ENCODE results near the gene MVB12A. TPM values are rescaled to one million over a fixed set of nuclear protein-coding genes. Genes with fewer than 3 reads are reported as not detected.

Gene MVB12A
- 10 to 100 TPM; 36.5 to 42.4 TPM for total RNA-seq

- Mint-ChIP-seq H3K4me1 (ENCODE audit: low read depth) (peaks cover 19% of the 10 kb centered on the region), H3K4me3 (peak within 1 kb of the TSS; percentile 86), H3K27me3 (no peaks in the 10 kb centered on the region), H3K9me3 (no peaks in the 10 kb centered on the region), H3K27ac (peak within 1 kb of the TSS; percentile 87), H3K36me3 (peaks cover 13% of the 10 kb centered on the region)
- DNase-seq: peak; percentile 98
- ChIA-PET POLR2A (interaction anchor here (1.0 to 2.9 kb wide), 5 partner anchors 10 to 111 kb away, joined by 3 to 20 read pairs (median 5); partner anchors contain the start of genes BST2, DDA1 and PGLS), CTCF (interaction anchor here (0.7 to 2.0 kb wide), 9 partner anchors 14 to 154 kb away, joined by 3 to 18 read pairs (median 5); partner anchors contain the start of genes BST2 and CCDC194)
- intact Hi-C loops (cut with micrococcal nuclease): loop anchor here (1.0 to 5.0 kb wide), 3 partner anchors 13 to 92 kb away; partner anchors contain the start of gene PGLS
Measured at GRCh38 chr19:17419621-17420474, at the start of gene MVB12A. Gene MVB12A, plus strand, starts transcription at chr19:17420047. Its CDS starts 89 bp downstream, at chr19:17420136.

- H3K27me3 Mint-ChIP-seq: peaks cover 9% of the 10 kb centered on the region
- H3K9me3 Mint-ChIP-seq: peaks cover 5% of the 10 kb centered on the region
- CTCF ChIA-PET: interaction anchor here (1.6 kb wide), 1 partner anchor 9 kb away, joined by 8 read pairs; no protein-coding TSS in a partner anchor
- no peaks in the 10 kb centered on the region for H3K4me1 Mint-ChIP-seq (ENCODE audit: low read depth)
- no peak within 1 kb of the TSS for H3K4me3 Mint-ChIP-seq
- POLR2A ChIA-PET: no interaction called here
- intact Hi-C loops (cut with micrococcal nuclease): no loop called here
- no peak within 1 kb of the TSS for H3K27ac Mint-ChIP-seq
- DNase-seq: no peak
- H3K36me3 Mint-ChIP-seq: no peaks in the 10 kb centered on the region
Measured at GRCh38 chr19:17376935-17377600, 42.8 kb upstream of the MVB12A start, which contains the start of gene PLVAP. Gene PLVAP, minus strand, starts transcription at chr19:17377342. Its CDS starts 54 bp downstream, at chr19:17377288.

GRCh38 chr19:17378271-17378670 is 41.6 kb upstream of the MVB12A start:
- CTCF ChIA-PET: no interaction called here
- POLR2A ChIA-PET: no interaction called here
- no peak overlapping the region for H3K27ac Mint-ChIP-seq
- H3K9me3 Mint-ChIP-seq: peaks cover 5% of the 10 kb centered on the region
- intact Hi-C loops (cut with micrococcal nuclease): no loop called here
- peaks cover 4% of the 10 kb centered on the region for H3K4me1 Mint-ChIP-seq (ENCODE audit: low read depth)
- no peak for DNase-seq
- H3K36me3 Mint-ChIP-seq: no peaks in the 10 kb centered on the region
- no peak overlapping the region for H3K4me3 Mint-ChIP-seq
- H3K27me3 Mint-ChIP-seq: peaks cover 9% of the 10 kb centered on the region

- Mint-ChIP-seq H3K27ac (no peak overlapping the region), H3K27me3 (peaks cover 9% of the 10 kb centered on the region), H3K4me1 (ENCODE audit: low read depth) (peaks cover 4% of the 10 kb centered on the region), H3K9me3 (peaks cover 5% of the 10 kb centered on the region), H3K36me3 (no peaks in the 10 kb centered on the region), H3K4me3 (no peak overlapping the region)
- ChIA-PET CTCF (no interaction called here), POLR2A (no interaction called here)
- intact Hi-C loops (cut with micrococcal nuclease): no loop called here
- DNase-seq: no peak
Measured at GRCh38 chr19:17379221-17379631, 40.6 kb upstream of the MVB12A start.

GRCh38 chr19:17380426-17381138 is 39.3 kb upstream of the MVB12A start:
- Mint-ChIP-seq H3K27me3 (peaks cover 9% of the 10 kb centered on the region), H3K9me3 (peaks cover 5% of the 10 kb centered on the region), H3K4me1 (ENCODE audit: low read depth) (peaks cover 4% of the 10 kb centered on the region), H3K4me3 (no peak overlapping the region), H3K36me3 (no peaks in the 10 kb centered on the region), H3K27ac (no peak overlapping the region)
- intact Hi-C loops (cut with micrococcal nuclease): no loop called here
- POLR2A ChIA-PET: no interaction called here
- CTCF ChIA-PET: no interaction called here
- DNase-seq: no peak

GRCh38 chr19:17385878-17386611 is 33.8 kb upstream of the MVB12A start:
- Mint-ChIP-seq H3K27ac (no peak overlapping the region), H3K9me3 (no peaks in the 10 kb centered on the region), H3K27me3 (no peaks in the 10 kb centered on the region), H3K36me3 (no peaks in the 10 kb centered on the region), H3K4me1 (ENCODE audit: low read depth) (peaks cover 10% of the 10 kb centered on the region), H3K4me3 (no peak overlapping the region)
- ChIA-PET POLR2A (no interaction called here), CTCF (interaction anchor here (0.5 to 3.0 kb wide), 41 partner anchors 9 to 945 kb away, joined by 3 to 42 read pairs (median 4); partner anchors contain the start of genes BABAM1, BST2, CCDC194 and DDA1)
- DNase-seq: peak; percentile 74
- intact Hi-C loops (cut with micrococcal nuclease): loop anchor here (1.0 kb wide), 2 partner anchors 40 to 94 kb away; no protein-coding TSS in a partner anchor

- Mint-ChIP-seq H3K9me3 (no peaks in the 10 kb centered on the region), H3K27me3 (no peaks in the 10 kb centered on the region), H3K4me3 (no peak overlapping the region), H3K36me3 (no peaks in the 10 kb centered on the region), H3K4me1 (ENCODE audit: low read depth) (peaks cover 17% of the 10 kb centered on the region), H3K27ac (no peak overlapping the region)
- intact Hi-C loops (cut with micrococcal nuclease): no loop called here
- ChIA-PET POLR2A (interaction anchor here (1.1 kb wide), 1 partner anchor 55 kb away, joined by 3 read pairs; no protein-coding TSS in a partner anchor), CTCF (interaction anchor here (0.6 to 2.6 kb wide), 13 partner anchors 12 to 134 kb away, joined by 3 to 11 read pairs (median 3); partner anchors contain the start of genes MRPL34 and MVB12A)
- no peak for DNase-seq
Measured at GRCh38 chr19:17389288-17389687, 30.6 kb upstream of the MVB12A start.

GRCh38 chr19:17389957-17390664 is 29.7 kb upstream of the MVB12A start:
- ChIA-PET POLR2A (no interaction called here), CTCF (interaction anchor here (0.6 to 3.0 kb wide), 9 partner anchors 11 to 206 kb away, joined by 3 to 11 read pairs (median 3); partner anchors contain the start of gene MVB12A)
- no peak for DNase-seq
- Mint-ChIP-seq H3K27me3 (no peaks in the 10 kb centered on the region), H3K27ac (no peak overlapping the region), H3K4me3 (peak overlapping the region; percentile 81), H3K36me3 (no peaks in the 10 kb centered on the region), H3K4me1 (ENCODE audit: low read depth) (peaks cover 23% of the 10 kb centered on the region), H3K9me3 (no peaks in the 10 kb centered on the region)
- intact Hi-C loops (cut with micrococcal nuclease): loop anchor here (2.0 kb wide), 1 partner anchor 55 kb away; the partner anchor contains the start of gene ANO8

- peak; percentile 94 for DNase-seq
- no peak overlapping the region for H3K27ac Mint-ChIP-seq
- intact Hi-C loops (cut with micrococcal nuclease): loop anchor here (2.0 kb wide), 1 partner anchor 56 kb away; the partner anchor contains the start of gene ANO8
- no peaks in the 10 kb centered on the region for H3K9me3 Mint-ChIP-seq
- ChIA-PET POLR2A (interaction anchor here (1.0 kb wide), 1 partner anchor 56 kb away, joined by 3 read pairs; the partner anchor contains the start of gene ANO8), CTCF (interaction anchor here (0.5 to 3.0 kb wide), 9 partner anchors 15 to 130 kb away, joined by 3 to 11 read pairs (median 3); partner anchors contain the start of genes BST2 and MVB12A)
- peaks cover 26% of the 10 kb centered on the region for H3K4me1 Mint-ChIP-seq (ENCODE audit: low read depth)
- H3K4me3 Mint-ChIP-seq: peak overlapping the region; percentile 81
- no peaks in the 10 kb centered on the region for H3K36me3 Mint-ChIP-seq
- H3K27me3 Mint-ChIP-seq: no peaks in the 10 kb centered on the region
Measured at GRCh38 chr19:17390665-17391370, 29.0 kb upstream of the MVB12A start.

Measured in activated CD4-positive, alpha-beta memory T cell treated with anti-CD3 and anti-CD28 coated beads for 36 hours (primary cell).